HL-60 (cell line): ENCODE data around the gene GAREM1.

Experiments used
- CTCF ChIP-seq: IDR thresholded peaks from one replicate; pipeline ENCODE4 v1.5.1; 2011; ENCODE audit warnings: low read length, control low read depth, inconsistent platforms; ENCODE audit not compliant: insufficient read depth
- GABPA ChIP-seq: IDR thresholded peaks from 2 replicates; pipeline ENCODE4 v1.6.1; 2012; ENCODE audit warnings: low read depth
- POLR2AphosphoS5 ChIP-seq: IDR thresholded peaks from 2 replicates; pipeline ENCODE4 v1.6.1; 2012; ENCODE audit warnings: low read depth
- REST ChIP-seq: IDR thresholded peaks from 2 replicates; pipeline ENCODE4 v1.6.1; 2012; ENCODE audit warnings: low read depth; ENCODE audit not compliant: insufficient replicate concordance
- SPI1 ChIP-seq: IDR thresholded peaks from 2 replicates; pipeline ENCODE4 v1.6.1; 2012; ENCODE audit warnings: low read depth, mild to moderate bottlenecking, borderline replicate concordance

GRCh38 chr18:32472841-32473240 is 2.2 kb upstream of the GAREM1 start:
- TF ChIP-seq CTCF (no peak), GABPA (no peak), REST (no peak), POLR2AphosphoS5 (no peak), SPI1 (no peak)
